CD4-positive, alpha-beta T cell treated with Interleukin-12 subunit alpha and Interleukin-12 subunit beta, for 1 hour (primary cell): ENCODE results near the gene ZBTB7C.

Source experiments
- DNase-seq: peaks from one replicate; pipeline ENCODE4 v3.0.0-alpha.2; 2020

Gene ZBTB7C

DNA sequence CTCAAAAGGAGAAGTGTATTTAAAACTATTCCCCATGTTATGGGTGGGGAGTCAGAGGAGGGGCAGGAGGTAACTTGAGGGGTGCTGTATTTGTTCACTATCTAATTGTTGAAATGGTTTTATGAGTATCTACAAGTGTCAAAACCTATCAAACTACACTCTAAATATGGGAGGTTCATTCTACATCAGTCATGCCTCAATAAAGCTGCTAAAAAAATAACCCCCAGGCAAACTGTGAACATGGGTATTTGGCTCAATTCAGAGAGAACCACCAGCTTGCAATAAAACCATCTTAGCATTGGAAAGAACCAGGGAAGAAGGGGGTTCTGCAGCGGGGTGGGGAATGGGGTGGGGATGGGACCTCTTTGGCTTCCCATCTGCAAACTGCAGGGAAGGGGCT lies 302.7 kb downstream of the ZBTB7C start:
- no peak for DNase-seq

DNA sequence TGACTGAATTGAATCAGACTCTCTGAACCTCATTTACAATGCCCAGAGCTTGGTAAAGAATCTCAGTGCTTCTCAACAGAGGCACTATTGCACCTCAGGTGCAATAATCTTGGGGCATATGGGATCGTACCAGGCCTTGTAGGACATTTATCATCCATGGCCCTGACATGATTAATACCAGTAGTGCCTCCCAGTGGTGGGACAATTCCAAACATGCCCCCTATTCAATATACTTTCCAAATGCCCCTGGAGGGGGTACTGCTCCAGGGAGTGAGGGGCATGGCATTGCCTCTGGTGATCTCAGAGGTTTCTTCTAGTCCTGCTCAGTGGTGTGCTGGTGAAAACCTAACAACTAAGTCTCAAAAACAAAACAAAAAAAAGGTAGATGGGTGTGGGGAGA lies 303.9 kb downstream of the ZBTB7C start:
- DNase-seq = no peak

- no peak for DNase-seq
Measured at GRCh38 chr18:48104705-48105104, 304.5 kb downstream of the ZBTB7C start.

DNA sequence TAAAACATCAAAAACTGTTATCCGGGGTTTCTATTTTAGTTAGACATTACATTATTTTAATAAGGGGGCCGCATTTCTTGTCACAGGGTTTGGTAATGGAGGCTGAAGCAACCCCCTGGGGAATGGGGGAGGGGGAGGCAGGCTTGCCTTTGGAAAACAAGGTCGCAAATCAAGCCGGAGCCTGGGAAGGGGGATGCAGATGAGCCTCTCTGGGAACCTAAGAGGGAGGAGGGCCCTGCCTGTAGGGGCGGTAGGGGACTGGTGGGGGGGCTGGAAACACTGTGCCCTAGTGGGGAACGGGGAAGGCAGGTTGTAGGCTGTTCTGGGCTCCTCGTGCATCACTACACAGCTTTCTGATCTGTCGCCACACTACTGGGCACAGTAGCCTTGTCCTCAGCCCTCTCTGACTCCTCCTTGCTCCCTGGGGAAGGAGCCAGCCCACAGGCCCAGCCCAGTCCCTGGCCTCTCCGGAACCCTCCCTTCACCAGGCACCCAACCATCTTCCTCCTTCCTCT lies 308.5 kb downstream of the ZBTB7C start:
- DNase-seq = no peak

DNA sequence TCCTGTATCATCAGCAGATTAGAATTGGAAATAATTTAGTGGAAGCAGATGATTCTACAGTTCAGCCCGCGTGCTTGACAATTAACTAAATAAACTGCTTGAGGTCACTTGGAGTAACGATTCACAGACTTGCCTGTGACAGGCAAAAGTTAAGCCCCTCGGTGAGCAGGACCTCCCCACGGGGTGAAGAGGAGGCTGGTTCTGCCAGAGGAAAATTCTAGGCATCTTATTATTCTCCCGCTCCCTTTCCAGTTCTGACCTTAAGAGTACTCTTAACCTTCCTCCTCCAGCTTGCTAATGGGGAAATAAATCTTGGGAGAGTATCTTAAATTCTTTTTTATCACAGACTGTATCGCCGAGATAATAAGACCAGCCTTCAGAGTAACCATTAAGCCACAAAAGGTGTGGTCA lies 309.0 kb downstream of the ZBTB7C start:
- DNase-seq = no peak

DNA sequence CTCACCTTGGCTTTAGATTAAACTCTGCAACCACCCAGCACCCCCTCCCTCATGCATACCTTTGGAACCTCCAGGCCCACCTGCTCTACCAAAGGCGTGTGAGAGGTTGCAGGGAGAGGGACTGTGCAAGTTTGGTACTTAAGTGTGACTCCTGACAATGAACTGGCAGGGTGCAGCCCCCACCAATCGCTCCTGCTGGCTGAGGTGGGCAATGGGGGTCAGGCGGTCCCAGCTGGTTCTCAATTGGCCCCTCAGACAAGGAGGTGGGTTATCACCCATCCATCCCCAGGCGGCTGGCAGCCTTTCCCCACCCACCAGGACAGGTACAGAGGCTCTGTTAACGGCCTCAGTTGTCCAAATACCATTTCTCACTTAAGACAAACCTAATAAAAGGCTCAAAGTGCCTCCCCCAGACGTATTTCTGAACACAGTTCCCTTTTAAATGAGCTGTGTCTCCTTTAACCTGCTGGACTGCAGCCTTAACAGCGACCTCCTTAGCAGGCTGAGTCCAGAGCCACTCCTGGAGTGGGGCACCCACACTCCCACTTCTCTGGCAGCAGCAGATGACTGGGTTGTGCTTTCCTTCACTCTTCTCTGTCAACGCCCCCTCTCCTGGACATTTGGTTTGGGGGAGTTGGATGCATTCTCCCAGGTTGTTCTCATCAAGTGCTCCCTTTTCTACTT lies 309.6 kb downstream of the ZBTB7C start:
- DNase-seq = no peak

DNA sequence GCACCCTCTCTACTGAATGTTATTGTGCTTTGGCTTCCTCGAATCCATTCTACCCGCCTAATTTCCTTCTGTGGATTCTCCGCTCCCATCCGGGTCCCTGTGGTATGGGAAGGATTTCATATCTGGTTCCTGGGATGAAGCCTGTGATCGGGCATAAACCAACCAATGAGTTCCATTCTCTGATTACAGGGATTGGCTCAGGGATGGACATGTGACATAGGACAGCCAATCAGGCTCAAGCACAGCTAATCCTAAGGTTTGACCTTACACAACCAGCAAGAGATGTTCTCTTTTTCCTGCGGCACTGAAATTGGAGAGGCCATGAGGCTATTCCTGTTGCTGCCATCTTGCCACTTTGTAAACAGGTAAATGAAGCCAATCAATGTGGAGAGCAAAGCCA lies 310.6 kb downstream of the ZBTB7C start:
- DNase-seq = no peak

DNA sequence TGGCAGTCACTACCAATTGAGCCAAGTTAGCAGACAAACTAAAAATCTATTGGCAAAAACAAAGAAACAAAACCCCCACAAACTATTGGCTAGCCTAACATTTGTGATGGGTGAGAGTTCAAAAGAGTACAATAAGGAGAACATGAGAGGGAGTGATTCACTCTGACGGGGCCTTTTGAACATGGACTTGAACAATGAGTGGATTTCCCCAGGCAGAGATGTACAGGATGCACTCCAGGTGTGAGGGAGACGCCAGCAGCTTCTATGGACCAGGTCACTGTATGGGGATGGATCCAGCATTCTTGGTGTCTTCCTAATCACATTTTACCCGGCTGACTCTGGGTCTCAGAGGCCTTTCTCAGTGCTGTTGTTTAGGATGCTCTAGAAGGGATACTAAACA lies 311.2 kb downstream of the ZBTB7C start:
- no peak for DNase-seq

GRCh38 chr18:48095726-48096125 lies 313.5 kb downstream of the ZBTB7C start:
- DNase-seq = no peak

GRCh38 chr18:48093104-48093503 lies 316.1 kb downstream of the ZBTB7C start:
- DNase-seq = no peak

DNA sequence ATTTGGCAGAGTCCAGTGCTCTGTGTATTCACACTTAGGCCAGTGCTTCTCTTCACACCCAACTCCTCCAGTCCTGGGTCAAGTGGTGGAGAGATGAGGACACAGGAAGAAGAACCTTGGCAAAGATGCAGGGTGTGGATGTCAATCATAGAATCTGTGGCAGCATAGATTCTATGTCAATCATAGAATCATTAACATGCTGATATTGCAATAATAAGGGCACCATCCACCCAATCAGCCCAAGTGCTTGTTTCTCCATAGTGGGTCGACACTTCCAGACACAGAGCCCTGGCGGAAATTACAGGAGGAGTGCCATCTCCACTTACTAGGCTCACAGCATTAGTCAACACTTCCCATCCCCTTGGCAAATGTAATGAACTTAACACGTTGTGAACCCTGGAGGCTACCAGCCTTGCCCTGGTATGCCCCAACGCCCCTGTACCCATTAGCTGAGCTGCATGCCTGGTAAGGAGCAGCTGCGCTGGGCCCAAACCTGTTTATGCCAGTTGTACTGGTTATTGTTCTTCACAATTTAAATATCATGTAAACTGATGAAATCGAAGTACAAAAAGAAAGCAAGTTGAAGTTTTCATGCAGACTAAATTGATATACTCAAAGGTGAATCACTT lies 317.2 kb downstream of the ZBTB7C start:
- DNase-seq = no peak

- DNase-seq = no peak
Measured at GRCh38 chr18:48090702-48091101, 318.5 kb downstream of the ZBTB7C start.

DNA sequence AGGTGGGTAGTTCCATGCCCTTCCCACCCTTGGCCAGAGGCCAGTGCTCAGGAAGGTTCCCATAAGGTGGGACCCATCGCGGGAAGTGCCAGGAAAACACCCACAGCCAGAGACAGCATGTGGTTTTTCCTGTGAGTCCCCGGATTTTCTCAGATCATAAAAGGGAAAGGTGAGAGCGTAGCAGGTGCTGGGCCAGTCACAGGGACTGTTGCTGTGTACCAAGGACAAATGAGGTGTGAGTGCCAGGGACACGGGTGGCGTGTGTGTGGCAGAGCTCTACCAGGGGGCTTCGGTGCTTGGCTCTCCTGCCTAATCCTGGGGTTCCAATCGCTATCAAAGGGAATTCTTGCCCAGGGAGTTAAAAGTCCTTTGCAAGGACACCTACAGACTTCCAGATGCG lies 319.2 kb downstream of the ZBTB7C start:
- DNase-seq = no peak

- DNase-seq = no peak
Measured at GRCh38 chr18:48085781-48086487, 323.2 kb downstream of the ZBTB7C start.

GRCh38 chr18:48084858-48085257 lies 324.3 kb downstream of the ZBTB7C start:
- no peak for DNase-seq

DNA sequence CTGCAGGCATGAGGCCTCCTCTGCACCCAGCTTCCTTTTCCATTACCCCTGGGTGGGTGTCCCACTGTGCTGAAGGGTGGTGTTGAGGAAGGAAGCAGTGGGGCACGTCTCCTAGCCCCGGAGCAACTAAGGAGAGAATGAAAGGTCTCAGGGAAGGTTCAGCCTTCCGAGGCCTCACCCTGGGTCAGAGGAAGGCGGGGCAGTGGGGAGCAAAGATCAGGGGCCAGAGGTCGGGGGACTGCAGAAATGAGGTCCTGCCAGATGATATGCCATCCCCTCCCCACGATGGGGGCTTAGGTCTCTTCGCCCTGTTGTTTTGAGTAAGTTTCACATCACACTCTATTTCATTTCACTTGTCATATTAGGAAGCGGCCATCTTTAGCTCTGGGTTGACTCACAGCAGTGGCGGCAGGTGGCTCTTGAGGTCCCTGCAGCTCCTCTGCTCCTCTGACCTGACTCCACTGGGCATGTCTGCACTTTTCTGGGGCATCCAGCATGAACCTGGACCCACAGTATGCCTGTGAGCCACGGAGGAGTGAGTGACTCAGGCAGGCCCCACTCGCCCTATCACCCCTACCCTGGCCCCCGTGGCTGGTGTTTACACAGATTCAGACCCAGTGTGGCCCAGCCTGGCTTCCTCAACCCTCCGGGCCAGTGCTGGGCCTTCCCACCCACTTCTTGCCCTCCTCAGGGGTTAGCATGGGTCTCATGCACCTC lies 325.0 kb downstream of the ZBTB7C start:
- DNase-seq = no peak

GRCh38 chr18:48080546-48080945 lies 328.6 kb downstream of the ZBTB7C start:
- no peak for DNase-seq

- DNase-seq = no peak
Measured at GRCh38 chr18:48079885-48080284, 329.3 kb downstream of the ZBTB7C start.

DNA sequence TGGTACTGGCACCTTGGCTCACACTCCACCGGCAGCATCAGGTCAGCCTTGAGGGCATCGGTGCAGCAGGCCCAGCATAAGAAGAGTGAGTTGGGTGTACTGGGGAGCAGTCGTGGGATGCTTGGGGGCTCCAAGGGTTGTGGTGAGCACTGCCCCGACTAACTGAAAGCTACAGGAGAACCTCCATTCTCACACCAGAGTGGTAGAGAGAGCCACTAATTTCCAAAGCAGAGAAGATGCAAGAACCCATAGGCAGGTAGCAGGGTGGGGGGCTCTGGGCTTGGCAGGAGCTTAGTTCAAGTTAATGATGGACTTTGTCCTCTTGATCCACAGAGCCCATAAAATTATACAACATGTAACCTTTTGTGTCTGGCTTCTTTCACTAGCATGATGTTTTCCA lies 330.7 kb downstream of the ZBTB7C start:
- no peak for DNase-seq

DNA sequence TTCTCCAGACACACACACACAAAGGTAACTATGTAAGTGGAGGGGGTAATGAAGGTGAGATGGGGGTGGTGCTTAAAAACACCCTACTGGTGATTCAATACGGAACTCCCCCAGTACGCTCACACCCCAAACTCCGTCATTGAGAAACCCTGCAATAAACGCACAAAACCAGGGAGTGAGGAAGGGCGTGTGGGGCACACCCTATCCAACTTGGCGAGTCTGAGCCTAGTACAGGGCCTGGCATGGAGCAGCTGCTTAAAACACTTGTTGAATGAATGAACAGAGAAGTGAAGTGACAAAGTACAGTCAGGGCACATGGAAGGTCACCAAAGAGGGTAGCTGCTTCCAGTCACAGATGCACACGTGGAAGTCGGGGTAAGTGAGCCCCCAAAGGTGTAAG lies 331.9 kb downstream of the ZBTB7C start:
- DNase-seq = no peak

DNA sequence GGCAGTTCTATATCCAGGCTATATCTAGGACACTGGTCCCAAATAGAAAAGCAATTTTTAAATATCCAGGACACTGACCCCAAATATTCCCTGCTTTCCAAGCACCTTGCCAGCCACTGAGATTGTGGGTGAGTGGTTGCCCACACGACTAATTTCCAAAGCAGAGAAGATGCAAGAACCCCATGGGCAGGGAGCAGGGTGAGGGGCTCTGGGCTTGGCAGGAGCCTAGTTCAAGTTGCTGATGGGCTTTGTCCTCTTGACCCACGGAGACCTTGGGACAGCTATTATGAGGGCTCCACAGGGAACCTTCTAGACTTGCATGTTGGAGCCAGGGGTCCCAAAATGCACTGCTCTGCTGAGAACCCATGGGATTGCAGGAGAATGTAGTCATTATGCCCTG lies 332.7 kb downstream of the ZBTB7C start:
- DNase-seq = no peak

GRCh38 chr18:48075707-48076093 lies 333.5 kb downstream of the ZBTB7C start:
- DNase-seq = no peak

DNA sequence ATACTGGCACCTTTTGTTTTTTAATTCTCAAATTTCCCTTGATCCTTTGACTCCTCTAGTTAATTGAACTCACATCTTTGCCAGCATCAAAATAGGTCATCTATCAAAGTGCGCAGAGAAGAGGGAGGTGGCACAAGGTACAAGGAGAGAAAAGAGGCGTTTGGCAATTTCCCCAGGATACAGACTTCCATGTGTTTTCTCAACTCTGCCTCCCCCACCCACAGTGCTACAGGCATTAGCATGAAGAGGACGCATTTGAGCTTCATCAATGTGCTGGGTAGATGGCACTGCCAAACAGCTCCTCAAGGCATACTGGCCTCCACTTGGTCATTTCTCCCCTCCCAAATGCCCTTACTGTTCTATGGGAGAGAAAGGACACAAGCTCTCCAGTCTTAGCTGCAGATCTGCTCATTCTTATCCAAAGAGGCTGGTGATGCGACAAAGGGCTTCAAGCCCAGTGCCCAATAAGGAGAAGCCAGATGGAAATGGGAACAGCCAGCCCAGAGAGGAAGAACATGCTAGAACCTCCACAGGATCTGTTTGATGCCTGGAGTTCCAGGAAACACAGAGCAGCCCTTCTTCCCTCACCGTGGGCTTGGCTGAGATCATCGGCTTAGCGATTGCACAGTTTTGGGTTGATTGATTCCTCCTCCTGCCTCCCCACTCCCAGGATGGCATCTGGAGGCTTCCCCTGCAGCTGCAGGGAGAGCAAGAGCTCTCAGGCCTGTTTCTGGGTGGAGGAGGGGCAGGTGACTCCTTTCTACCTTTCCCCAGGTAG lies 334.1 kb downstream of the ZBTB7C start:
- no peak for DNase-seq
